GM19193 (cell line): ENCODE data around the gene SPATS2.

Source experiments
- POLR2A ChIP-seq: IDR thresholded peaks from 4 replicates; pipeline ENCODE4 v1.6.1; 2011; ENCODE audit not compliant: insufficient read depth, insufficient read length; ENCODE audit errors: extremely low read depth

The SPATS2 gene

DNA sequence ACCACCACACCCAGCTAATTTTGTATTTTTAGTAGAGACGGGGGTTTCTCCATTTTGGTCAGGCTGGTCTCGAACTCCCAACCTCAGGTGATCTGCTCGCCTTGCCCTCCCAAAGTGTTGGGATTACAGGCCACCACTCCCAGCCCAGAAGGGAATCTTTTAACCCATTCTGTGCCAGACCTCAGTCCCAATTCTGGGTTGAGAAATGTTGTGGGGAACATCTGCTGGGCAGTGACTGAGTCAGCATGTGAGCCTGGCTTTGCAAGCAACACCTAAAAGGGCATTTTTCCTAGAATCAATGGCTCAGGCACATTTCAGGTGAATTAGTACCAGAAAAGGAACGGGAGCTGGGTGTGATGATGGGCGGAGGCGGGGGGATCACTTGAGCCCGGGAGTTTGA lies 7.6 kb upstream of the SPATS2 start:
- no peak for TF ChIP-seq POLR2A

DNA sequence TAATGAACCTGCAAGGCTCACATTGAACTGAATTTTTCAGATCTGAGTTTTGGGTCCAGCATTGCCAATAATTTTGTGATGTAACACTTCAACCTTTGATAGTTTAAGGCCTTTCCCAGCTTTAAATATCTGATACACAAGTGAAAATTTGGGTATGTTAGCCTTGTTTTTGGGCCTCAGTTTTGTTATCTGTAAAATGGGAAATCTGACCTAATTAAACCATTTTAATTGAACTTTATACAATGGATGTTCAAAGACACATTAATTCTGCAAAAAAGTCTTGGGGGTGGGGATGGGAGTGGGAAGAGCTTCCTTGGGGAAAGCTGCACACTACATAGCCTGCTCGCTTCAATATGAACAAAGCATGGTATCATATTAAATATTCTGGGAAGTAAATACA lies 5.2 kb upstream of the SPATS2 start:
- TF ChIP-seq POLR2A = no peak

DNA sequence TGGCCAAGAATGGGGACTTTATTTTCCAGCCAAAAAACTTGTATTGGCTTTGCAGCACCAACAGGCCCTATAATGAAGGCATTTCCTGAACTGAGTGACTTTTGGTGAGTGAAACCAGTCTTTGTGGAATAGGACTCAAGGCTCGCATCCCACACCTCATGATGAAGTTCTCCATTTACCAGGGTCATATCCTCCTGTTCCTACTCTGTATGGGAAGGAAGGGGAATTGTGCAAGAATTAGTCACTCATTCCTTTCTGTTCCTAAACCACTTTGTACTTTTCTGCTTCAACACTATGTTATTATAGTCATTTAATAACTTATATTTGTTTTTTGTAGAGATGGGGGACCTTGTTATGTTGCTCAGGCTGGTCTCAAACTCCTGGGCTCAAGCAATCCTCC lies 2.3 kb upstream of the SPATS2 start:
- no peak for TF ChIP-seq POLR2A

DNA sequence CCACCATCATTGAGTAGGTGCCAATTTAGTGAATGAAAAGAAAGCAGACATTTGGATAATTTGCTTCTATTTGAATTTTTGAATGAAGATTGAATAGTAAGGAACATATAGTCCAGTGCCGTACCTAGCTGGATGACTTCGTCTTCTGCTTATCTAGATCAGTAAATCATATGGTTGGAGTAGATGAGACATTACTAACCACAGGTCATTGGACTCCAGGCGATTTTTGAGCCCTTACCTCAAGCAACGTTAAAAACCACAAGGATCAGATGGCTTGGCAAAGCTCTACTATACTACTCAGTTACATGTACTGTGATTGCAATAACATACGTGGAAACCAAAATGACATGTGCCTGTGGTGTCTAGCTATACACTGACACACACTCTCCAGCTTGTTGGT lies 1.7 kb upstream of the SPATS2 start:
- no peak for TF ChIP-seq POLR2A

DNA sequence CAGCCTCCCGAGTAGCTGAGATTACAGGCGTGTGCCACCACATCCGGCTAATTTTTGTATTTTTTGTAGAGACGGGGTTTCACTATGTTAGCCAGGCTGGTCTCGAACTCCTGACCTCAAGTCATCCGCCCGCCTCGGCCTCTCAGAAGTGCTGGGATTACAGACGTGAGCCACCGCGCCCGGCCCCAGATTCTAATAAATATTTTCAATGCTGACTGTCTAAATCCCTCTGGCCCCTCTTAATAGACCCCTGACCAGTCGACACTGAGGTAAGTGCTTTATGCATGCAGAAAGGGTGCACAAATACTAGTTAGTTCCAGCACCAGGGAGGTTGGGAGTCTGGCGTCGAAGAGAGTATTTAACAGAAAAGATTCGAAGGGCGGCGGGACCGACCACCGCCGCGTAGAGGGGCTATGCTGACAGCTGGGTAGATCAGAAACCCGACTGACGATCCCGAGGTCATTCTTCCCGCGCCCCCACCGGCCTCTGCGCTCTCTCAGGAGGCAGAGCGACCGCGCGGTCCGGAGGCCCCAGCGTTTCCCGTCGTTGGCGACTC lies 1.1 kb upstream of the SPATS2 start:
- TF ChIP-seq POLR2A = no peak

DNA sequence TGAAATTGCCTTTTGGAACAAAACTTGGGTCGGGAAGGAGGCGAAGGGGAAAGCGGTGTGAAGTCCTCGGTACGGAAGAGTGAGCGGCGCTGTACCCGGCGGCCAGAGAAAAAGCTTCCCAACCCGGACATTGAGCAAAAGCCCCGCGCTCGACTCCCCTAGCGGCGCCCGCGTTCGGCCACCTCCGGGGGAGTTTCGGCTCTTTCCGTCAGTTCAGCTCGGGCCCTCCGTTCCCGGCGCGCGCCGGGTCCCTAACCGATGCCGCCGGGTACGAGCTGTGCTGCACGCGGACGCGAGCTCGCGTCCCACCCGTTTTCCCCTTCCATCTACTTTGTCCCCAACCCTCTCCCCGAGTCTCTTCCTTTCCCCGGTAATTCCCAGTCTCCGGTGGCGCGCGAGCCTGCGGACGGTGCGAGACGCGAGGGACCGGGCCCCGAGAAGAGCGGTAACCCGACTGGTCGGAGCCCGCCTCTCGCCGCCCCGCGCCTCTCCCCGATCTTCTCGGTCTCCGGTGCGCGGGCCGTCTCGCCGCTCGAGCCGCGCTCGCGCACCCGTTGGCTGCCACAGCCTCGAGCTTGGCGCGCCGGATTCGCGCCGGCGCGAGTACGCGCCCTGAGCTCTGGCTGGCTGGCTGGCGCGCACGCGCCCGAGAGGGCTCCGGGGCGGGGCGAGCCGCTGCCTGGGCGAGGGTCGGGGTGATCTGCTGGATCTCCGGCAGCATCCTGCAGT lies 446 bp upstream of the SPATS2 start:
- peak; percentile 93 for TF ChIP-seq POLR2A

DNA sequence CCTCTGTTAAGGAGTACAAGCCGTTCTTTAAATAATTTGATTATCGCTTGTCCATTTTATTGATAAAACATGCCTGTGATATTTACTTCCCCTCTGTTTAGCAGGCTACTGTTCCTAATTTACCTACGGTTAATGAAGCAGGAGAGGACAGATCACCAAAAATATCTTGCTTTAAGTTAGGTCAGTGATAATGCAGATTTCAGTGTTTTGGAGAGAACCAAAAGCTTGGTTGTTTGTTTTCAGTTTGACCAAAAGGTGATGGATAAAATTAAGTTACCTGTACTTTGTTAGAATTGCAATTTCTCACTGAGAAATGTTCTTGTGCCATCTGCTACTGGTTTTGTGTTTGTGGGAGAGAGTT lies 958 bp downstream of the SPATS2 start:
- TF ChIP-seq POLR2A = no peak

DNA sequence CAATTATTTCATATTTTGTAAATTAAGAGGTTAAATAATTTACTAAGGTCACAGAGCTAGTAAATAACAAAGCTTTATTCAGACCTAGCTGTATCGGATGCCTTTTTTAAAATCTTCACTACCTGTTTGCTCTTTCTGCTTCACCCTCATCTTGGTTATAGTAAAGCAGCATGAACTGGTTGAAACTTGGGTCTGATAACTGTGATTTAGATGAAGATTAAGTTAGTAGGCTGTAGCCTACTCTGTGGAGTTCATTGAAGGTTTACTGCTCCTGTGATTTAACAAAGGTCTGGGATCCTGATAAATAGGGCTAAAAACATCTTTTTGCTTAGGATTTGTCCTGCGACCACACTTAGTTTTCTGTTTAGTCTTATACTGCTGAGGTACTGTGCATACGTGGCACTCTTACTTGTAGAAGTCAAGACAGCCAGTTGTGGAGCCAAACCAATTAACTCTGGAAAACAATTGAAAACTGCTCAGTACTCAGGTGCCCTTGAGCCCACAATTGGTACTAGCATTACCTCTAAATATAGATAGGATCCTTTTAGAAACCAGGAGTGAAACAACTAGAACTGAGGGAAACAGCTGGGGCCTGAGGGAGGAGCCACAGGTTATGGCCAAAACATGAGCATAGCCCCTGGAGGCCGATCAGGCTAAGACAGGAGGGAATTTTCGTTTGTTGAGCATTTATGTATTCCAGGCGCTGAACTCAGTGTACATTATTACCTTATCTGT lies 2.3 kb downstream of the SPATS2 start:
- no peak for TF ChIP-seq POLR2A

DNA sequence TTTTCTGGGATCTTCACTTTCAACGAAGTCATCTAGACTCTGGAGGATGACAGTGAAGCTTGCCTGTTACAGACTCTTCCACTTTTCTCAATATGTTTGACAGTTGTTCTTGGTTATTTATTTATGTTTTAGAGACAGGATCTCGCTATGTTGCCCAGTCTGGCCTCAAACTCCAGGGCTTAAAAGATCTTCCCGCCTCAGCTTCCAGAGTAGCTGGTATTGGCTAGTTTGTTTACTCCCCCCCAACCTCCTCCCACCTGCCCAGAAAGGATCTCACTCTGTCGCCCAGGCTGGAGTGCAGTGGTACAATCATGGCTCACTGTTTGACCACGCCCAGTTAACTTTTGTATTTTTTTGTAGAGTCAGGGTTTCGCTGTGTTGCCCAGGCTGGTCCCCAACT lies 3.3 kb downstream of the SPATS2 start:
- TF ChIP-seq POLR2A = no peak

DNA sequence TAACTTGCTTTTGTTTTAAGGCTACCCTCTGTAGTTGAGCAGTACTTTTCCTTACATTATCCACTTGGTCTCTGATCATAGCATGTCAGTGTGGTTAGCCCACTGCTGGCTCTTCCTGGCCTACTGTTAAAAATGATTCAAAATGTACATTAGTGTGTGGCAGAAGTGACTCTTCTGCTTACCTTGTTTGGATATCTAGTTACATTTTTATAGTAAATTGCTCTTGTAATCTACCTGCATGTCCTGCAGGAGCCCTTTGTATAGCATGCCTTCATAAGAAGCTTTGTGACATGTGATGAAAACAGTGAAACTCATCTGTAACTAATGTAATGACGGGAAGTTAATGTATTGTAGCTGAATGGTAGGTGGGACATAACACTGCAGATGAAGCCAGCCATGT lies 8.1 kb downstream of the SPATS2 start:
- no peak for TF ChIP-seq POLR2A

DNA sequence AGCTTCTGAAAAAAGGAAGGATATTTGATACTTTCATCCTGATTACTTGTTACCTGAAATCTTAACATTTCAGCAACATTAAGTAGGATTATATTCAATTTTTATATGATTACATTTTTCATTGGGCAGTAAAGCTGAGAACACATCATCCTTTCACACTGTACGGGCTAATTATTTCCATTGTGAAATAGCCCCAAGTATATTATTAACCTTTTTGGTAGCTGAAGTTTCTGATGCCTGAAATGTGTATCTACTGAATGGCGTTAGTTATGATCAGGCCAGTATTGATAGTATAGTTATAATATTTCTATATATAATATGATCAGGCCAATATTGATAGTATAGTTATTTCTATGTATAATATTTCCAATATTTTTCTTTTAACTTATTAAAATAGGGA lies 10.1 kb downstream of the SPATS2 start:
- no peak for TF ChIP-seq POLR2A

DNA sequence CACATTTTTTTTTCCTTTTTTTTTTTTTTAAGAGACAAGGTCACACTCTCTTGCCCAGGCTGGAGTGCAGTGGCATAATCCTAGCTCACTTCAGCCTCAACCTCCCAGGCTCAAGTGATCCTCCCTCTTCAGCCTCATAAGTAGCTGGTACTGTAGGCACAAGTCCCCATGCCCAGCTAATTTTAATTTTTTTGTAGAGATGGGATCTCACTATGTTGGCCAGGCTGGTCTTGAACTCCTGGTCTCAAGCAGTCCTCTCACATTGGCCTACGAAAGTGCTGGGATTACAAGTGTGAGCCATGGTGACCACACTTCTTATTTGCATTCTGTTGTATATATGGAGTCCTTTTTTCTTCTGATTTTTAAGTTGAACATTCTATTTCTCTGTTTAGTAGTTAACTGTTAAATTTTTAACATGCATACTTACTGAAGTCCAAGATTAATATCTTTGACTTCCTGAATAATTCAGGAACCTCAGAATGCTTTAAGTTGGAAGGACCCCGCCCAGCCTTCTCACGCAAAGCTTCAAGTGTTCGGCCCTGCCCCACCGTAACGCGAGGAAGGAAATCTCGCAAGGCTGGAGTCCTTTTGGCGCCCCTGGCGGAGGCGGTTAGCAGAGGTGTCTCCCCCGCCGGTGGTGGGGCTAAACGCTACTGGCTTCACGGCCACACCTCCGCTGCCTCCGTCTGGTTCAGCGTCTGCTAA lies 21.6 kb downstream of the SPATS2 start:
- TF ChIP-seq POLR2A = no peak

DNA sequence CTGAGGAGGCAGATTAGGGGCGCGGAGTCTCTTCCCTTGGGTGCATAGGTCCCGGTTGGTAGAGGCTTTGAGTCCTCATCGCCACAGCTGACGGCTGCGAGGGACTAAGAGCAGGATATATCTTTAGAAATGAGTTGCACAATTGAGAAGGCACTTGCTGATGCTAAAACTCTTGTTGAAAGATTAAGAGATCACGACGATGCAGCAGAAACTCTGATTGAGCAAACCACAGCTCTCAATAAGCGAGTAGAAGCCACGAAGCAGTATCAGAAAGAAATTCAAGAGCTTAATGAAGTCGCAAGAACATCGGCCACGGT lies 22.1 kb downstream of the SPATS2 start:
- no peak for TF ChIP-seq POLR2A

DNA sequence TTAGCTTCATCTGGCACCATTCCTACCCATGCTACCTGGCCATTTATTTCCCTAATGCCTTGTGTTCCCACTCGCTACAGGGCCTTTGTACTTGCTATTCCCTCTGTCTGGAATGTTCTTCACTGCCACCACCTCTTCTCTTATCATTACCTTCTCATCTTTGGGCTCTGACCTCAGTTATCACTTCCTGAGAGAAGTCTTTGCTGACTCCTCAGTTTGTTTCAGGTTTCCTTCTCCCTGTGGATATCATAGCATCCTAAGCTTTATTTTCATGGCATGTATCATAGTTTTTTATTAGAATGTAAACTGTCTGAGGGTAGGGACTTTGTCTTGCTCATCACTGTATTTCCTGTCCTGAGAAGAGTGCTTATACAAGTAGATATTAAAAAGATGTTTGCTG lies 29.7 kb downstream of the SPATS2 start:
- TF ChIP-seq POLR2A = no peak

DNA sequence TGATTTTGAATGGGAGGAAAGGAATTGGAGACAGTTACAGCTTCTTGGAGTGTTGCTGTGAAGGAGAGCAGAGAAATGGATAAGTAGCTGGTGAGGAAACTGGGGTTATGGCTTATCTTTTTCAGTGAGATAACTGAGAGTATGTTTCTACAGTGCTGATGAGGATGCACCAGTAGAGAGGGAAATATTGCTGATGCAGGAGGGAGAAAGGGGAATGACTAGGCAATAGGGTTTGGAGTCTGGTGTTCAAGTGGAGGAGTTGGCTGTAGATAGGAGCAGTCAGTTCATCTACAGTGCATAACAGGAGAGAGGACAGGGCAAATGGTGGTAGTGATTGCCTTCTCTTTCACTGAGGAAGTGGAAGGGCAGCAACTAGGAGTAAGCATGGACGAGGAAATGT lies 33.0 kb downstream of the SPATS2 start:
- no peak for TF ChIP-seq POLR2A

DNA sequence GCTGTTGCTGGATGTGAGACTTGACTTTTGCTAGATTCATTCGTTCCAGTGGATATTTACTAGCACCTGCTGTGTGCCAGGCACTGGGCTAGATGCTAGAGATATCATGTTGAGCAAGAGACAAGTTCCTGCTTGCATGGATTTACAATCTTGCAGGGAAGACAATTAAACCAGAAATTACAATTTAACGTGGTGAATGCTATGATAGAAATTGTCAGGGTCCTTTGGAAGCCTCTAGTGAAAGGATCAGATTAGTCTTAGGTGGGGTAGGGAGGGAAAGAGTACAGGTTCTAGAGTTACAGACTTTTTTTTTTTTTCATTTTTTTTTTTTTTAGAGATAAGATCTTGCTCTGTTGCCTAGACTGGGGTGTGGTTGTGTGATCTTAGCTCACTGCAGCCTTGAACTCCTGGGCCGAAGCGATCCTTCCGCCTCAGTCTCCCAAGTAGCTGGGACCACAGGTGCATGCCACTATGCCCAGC lies 36.7 kb downstream of the SPATS2 start:
- TF ChIP-seq POLR2A = no peak
